DOHH2 (cell line): ENCODE measurements around the gene PPP1R3E.

ENCODE experiments used
- H3F3A ChIP-seq: fragments of 200-600 bp; sonication (generic), shearing (Covaris generic); 2 replicates; pipeline ENCODE4 v1.6.0; 2016; ENCODE audit warnings: antibody characterized with exemption, mild to moderate bottlenecking; ENCODE audit not compliant: control insufficient read depth, insufficient read depth
- H3K27ac ChIP-seq: fragments of 200-600 bp; sonication (generic); 2 replicates; pipeline ENCODE4 v1.5.1; 2014; ENCODE audit warnings: low read depth, mild to moderate bottlenecking, low read length, moderate library complexity
- H3K27me3 ChIP-seq: fragments of 200-600 bp; sonication (generic); 2 replicates; pipeline ENCODE4 v1.6.1; 2014; ENCODE audit warnings: mild to moderate bottlenecking, low read length, mixed read lengths; ENCODE audit not compliant: control insufficient read depth
- H3K36me3 ChIP-seq: fragments of 200-600 bp; sonication (generic); 2 replicates; pipeline ENCODE4 v1.6.1; 2014; ENCODE audit warnings: mild to moderate bottlenecking, low read length, moderate library complexity, mixed read lengths; ENCODE audit not compliant: control insufficient read depth
- H3K4me1 ChIP-seq: fragments of 200-600 bp; sonication (generic); 2 replicates; pipeline ENCODE4 v1.6.1; 2014; ENCODE audit warnings: mild to moderate bottlenecking, low read length, mixed read lengths; ENCODE audit not compliant: control insufficient read depth
- H3K4me2 ChIP-seq: fragments of 200-600 bp; sonication (generic); 2 replicates; pipeline ENCODE4 v1.6.0; 2014; ENCODE audit warnings: mild to moderate bottlenecking, low read length, moderate library complexity
- H3K4me3 ChIP-seq: fragments of 200-600 bp; sonication (generic); 2 replicates; pipeline ENCODE4 v1.5.1; 2014; ENCODE audit warnings: mild to moderate bottlenecking, low read length, mixed read lengths
- H3K79me2 ChIP-seq: fragments of 200-600 bp; sonication (generic); 2 replicates; pipeline ENCODE4 v1.6.1; 2014; ENCODE audit warnings: mild to moderate bottlenecking, low read length, mixed read lengths; ENCODE audit not compliant: control insufficient read depth
- H3K9me2 ChIP-seq: fragments of 200-600 bp; sonication (generic); replicated peaks from 2 replicates; pipeline ENCODE4 v1.6.1; 2014; ENCODE audit warnings: mild to moderate bottlenecking, low read length, mixed read lengths; ENCODE audit not compliant: control insufficient read depth
- H3K9me3 ChIP-seq: fragments of 200-600 bp; sonication (generic); 2 replicates; pipeline ENCODE4 v1.6.1; 2014; ENCODE audit warnings: antibody characterized with exemption, low read length, mixed read lengths; ENCODE audit not compliant: control insufficient read depth, insufficient read depth
- H4K20me1 ChIP-seq: fragments of 200-600 bp; sonication (generic); 2 replicates; pipeline ENCODE4 v1.6.0; 2014; ENCODE audit warnings: low read depth, mild to moderate bottlenecking, antibody characterized with exemption, low read length, moderate library complexity; ENCODE audit not compliant: control insufficient read depth, insufficient read depth
- CTCF ChIP-seq: fragments of 200-600 bp; sonication (generic); IDR thresholded peaks from one replicate; pipeline ENCODE4 v1.5.1; 2014; ENCODE audit warnings: antibody characterized with exemption, mild to moderate bottlenecking, low read depth, low read length; ENCODE audit not compliant: poor library complexity, severe bottlenecking
- EZH2phosphoT487 ChIP-seq: fragments of 200-600 bp; sonication (generic); IDR thresholded peaks from 2 replicates; pipeline ENCODE4 v1.6.1; 2017; ENCODE audit warnings: borderline replicate concordance, mild to moderate bottlenecking, antibody characterized with exemption, low read length, moderate library complexity, mixed read lengths

Gene PPP1R3E

GRCh38 chr14:23346693-23347405 lies 44.2 kb upstream of the PPP1R3E start:
- Histone ChIP-seq H4K20me1 (no peaks in the 10 kb centered on the region), H3K4me3 (no peak overlapping the region), H3K79me2 (no peaks in the 10 kb centered on the region), H3F3A (no peaks in the 10 kb centered on the region), H3K27me3 (peaks cover 6% of the 10 kb centered on the region), H3K4me1 (no peaks in the 10 kb centered on the region), H3K9me2 (no peaks in the 10 kb centered on the region), H3K27ac (no peak overlapping the region), H3K36me3 (no peaks in the 10 kb centered on the region), H3K4me2 (no peak overlapping the region), H3K9me3 (no peaks in the 10 kb centered on the region)
- TF ChIP-seq CTCF (no peak), EZH2phosphoT487 (no peak)

- H3F3A ChIP-seq, result no peaks in the 10 kb centered on the region
- H3K9me3 ChIP-seq, result no peaks in the 10 kb centered on the region
- H3K27ac ChIP-seq, result no peak overlapping the region
Observed at GRCh38 chr14:23345987-23346692, 43.5 kb upstream of the PPP1R3E start.

DNA sequence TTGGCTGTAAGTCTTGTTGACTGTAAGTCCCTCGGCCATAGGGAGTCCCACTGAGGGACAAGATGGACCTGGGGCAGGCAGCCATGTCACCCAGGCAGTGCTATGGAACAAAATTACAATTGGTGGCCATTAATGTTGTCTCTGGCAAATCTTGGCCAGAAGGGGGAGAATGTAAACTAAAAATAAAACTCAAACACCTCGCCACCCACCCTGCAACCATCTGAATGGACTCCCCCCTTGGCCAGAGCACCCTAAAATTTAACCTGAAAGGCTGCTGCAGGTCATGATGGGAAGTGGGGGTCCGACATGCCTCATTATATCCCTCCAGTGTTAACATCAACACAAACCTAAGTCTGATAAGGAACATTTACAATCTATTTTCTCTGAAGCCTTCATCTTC lies 41.8 kb upstream of the PPP1R3E start:
- H3K4me3 ChIP-seq, result no peak overlapping the region
- H3K9me2 ChIP-seq, result no peaks in the 10 kb centered on the region
- H3K4me1 ChIP-seq, result no peaks in the 10 kb centered on the region
- peaks cover 6% of the 10 kb centered on the region for H3K27me3 ChIP-seq
- no peak for TF ChIP-seq EZH2phosphoT487
- no peak for TF ChIP-seq CTCF
- H3K9me3 ChIP-seq, result no peaks in the 10 kb centered on the region
- no peaks in the 10 kb centered on the region for H3F3A ChIP-seq
- H3K27ac ChIP-seq, result no peak overlapping the region
- no peaks in the 10 kb centered on the region for H4K20me1 ChIP-seq
- no peak overlapping the region for H3K4me2 ChIP-seq
- H3K79me2 ChIP-seq, result no peaks in the 10 kb centered on the region
- no peaks in the 10 kb centered on the region for H3K36me3 ChIP-seq

More at GRCh38 chr14:23345987-23346692, 43.5 kb upstream of the PPP1R3E start:
- Histone ChIP-seq H3K4me1 (no peaks in the 10 kb centered on the region), H3K27me3 (peaks cover 6% of the 10 kb centered on the region), H3K4me3 (no peak overlapping the region), H3K9me2 (no peaks in the 10 kb centered on the region), H3K79me2 (no peaks in the 10 kb centered on the region), H4K20me1 (no peaks in the 10 kb centered on the region), H3K4me2 (no peak overlapping the region), H3K36me3 (no peaks in the 10 kb centered on the region)
- TF ChIP-seq CTCF (no peak), EZH2phosphoT487 (no peak)
